ENCODE results near the gene TNFSF13B. TPM values are rescaled to one million over a fixed set of nuclear protein-coding genes. Genes with fewer than 3 reads are reported as not detected.

TNFSF13B gene
- total and polyA plus RNA-seq, 2 donors (not counting 3 experiments of a cell fraction or from before 2014, with no cell fraction given), result 0.18 to 1.2 TPM

DNA sequence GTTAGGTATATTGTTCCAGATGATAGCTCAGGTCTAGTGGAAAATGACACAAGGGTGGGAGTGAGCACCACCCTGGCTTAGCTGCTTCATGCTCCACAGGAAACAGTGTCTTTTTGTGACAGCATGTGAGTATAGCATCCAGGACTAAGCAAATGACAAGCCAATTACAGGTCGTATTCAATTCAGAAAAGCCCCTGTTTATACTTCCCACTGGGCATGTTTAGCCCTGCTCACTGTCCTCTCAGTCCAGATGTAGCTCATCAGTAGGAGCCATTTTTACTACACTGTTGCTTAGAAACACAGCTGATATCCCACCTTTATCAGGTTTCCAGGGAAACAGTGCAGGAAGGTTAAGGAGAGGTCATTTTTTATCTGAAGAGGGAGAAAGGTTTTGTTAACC lies 43.3 kb upstream of the TNFSF13B start:
- H3K9ac ChIP-seq (replicated peaks; ENCODE audit: extremely low read depth, insufficient read depth, low read length), result no peak overlapping the region
- no peaks in the 10 kb centered on the region for H3K9me1 ChIP-seq (replicated peaks; ENCODE audit: control insufficient read depth, extremely low read depth, insufficient read depth, low read length)
- ChIA-PET POLR2A (no interaction called here), CTCF (interaction anchor here (0.7 to 1.0 kb wide), 2 partner anchors 669 to 672 kb away, joined by 3 to 5 read pairs; no protein-coding TSS in a partner anchor)
- TF ChIP-seq POLR2AphosphoS5 (IDR thresholded peaks at IDR 0.05; ENCODE audit: insufficient read depth, low read depth, low read length), result no peak
- TF ChIP-seq GATA2 (IDR thresholded peaks at IDR 0.05; ENCODE audit: insufficient read depth, insufficient read length, low read depth, low read length), result no peak
- TF ChIP-seq FOS (IDR thresholded peaks at IDR 0.05; ENCODE audit: borderline replicate concordance, insufficient read depth, low read length), result no peak
- no peak for TF ChIP-seq EZH2 (IDR thresholded peaks at IDR 0.05; ENCODE audit: borderline replicate concordance, low read depth, low read length, severe bottlenecking)
- TF ChIP-seq MAX (IDR thresholded peaks at IDR 0.05; ENCODE audit: insufficient read depth, insufficient read length), result no peak
- TF ChIP-seq MYC (IDR thresholded peaks at IDR 0.05; ENCODE audit: low read depth, low read length), result no peak
- TF ChIP-seq, protein P1, sequence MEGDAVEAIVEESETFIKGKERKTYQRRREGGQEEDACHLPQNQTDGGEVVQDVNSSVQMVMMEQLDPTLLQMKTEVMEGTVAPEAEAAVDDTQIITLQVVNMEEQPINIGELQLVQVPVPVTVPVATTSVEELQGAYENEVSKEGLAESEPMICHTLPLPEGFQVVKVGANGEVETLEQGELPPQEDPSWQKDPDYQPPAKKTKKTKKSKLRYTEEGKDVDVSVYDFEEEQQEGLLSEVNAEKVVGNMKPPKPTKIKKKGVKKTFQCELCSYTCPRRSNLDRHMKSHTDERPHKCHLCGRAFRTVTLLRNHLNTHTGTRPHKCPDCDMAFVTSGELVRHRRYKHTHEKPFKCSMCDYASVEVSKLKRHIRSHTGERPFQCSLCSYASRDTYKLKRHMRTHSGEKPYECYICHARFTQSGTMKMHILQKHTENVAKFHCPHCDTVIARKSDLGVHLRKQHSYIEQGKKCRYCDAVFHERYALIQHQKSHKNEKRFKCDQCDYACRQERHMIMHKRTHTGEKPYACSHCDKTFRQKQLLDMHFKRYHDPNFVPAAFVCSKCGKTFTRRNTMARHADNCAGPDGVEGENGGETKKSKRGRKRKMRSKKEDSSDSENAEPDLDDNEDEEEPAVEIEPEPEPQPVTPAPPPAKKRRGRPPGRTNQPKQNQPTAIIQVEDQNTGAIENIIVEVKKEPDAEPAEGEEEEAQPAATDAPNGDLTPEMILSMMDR (IDR thresholded peaks at IDR 0.05; ENCODE audit: extremely low read depth in 1 of 2, insufficient read depth in 1 of 2, low read depth in 1 of 2, low read length in 2 of 2), result no peak
- no peak for TF ChIP-seq JUN (IDR thresholded peaks at IDR 0.05; ENCODE audit: borderline replicate concordance, insufficient read depth, insufficient read length, low read depth)
- no peak for TF ChIP-seq POLR2A (IDR thresholded peaks at IDR 0.05; ENCODE audit: low read depth, low read length)
- intact Hi-C loops (cut with micrococcal nuclease), result loop anchor here (2.0 kb wide), 2 partner anchors 97 to 671 kb away; no protein-coding TSS in a partner anchor
- no peaks in the 10 kb centered on the region for H3K27me3 ChIP-seq (ENCODE audit: control insufficient read depth in 2 of 2, insufficient read depth in 2 of 2, low read length in 2 of 2)
- peaks cover 54% of the 10 kb centered on the region for H3K79me2 ChIP-seq (ENCODE audit: control insufficient read depth, insufficient read depth, low read length)
- H3K27ac ChIP-seq (ENCODE audit: insufficient read depth, low read depth, low read length), result no peak overlapping the region
- no peaks in the 10 kb centered on the region for H3K4me1 ChIP-seq (ENCODE audit: control insufficient read depth, extremely low read depth, insufficient read depth, low read length)
- H3K36me3 ChIP-seq (ENCODE audit: control insufficient read depth in 2 of 2, extremely low read depth in 1 of 2, insufficient read depth in 2 of 2, low read length in 2 of 2), result no peaks in the 10 kb centered on the region
- peaks cover 9% of the 10 kb centered on the region for H4K20me1 ChIP-seq (replicated peaks; ENCODE audit: control insufficient read depth, extremely low read depth, insufficient read depth, low read length)
- FAIRE-seq (no peak), DNase-seq (ENCODE audit: low read depth, low spot score) (no peak)
- no TSS peak for BruUV-seq (replicated peaks)
- no peak overlapping the region for H2AFZ ChIP-seq (ENCODE audit: low read depth, low read length)
- H3K9me3 ChIP-seq (replicated peaks; ENCODE audit: control insufficient read depth, insufficient read depth, low read length), result no peaks in the 10 kb centered on the region
- H3K4me3 ChIP-seq (replicated peaks in 1 of 3; ENCODE audit: insufficient read depth in 1 of 3, low read depth in 1 of 3, low read length in 3 of 3), result no peak overlapping the region
- dilution Hi-C loops (cut with MboI; ENCODE audit: extremely low pct_ligation_motif_present, low sequenced_read_pairs), result no loop called here
- H3K4me2 ChIP-seq (ENCODE audit: insufficient read depth, low read length), result no peak overlapping the region
